NCI-H345 (cell line): Measurements from ENCODE around the gene PRIM2.
"Not testable (repeated sequence)": the region's sequence is repeated elsewhere in the genome, so short reads cannot be mapped to it uniquely, and the experiment has no call there.

Experiments used
- DNase-seq: peaks from one replicate; lab custom pipeline; 2025; lab: John Stamatoyannopoulos, UW

PRIM2 gene

DNA sequence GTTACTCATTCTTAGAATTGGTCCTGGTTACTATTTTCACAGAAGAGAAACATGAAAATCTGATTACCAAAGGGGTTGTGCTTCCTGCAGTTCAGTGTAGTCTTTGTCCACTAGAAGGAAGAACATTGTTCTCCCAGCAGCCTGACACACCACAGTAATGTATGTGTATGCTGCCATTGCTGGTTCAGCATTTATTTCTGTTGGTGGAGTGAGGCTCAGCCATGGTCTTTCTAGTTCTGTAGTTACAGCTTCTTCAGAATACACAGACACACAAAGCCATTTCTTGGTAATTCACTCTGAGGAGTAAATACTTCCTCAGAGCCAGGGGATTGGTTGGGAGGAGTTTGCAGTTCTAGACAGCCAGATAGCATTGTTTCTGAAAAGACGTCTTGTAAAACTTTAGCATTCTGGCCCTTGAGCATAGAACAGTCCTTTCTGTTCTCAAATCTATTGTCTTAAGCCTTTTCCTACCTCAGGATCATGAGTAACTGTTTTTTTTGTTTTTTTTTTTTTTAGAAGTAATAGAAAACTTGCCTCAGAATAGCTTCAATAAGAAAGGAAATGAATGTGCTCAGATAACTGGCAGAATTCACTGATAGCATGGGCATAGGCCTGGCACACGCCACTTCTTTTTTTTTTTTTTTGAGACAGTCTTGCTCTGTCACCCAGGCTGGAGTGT is 128.5 kb downstream of the PRIM2 start:
- DNase-seq = not testable (repeated sequence)

GRCh38 chr6:57449496-57450066 is 132.2 kb downstream of the PRIM2 start:
- not testable (repeated sequence) for DNase-seq

DNA sequence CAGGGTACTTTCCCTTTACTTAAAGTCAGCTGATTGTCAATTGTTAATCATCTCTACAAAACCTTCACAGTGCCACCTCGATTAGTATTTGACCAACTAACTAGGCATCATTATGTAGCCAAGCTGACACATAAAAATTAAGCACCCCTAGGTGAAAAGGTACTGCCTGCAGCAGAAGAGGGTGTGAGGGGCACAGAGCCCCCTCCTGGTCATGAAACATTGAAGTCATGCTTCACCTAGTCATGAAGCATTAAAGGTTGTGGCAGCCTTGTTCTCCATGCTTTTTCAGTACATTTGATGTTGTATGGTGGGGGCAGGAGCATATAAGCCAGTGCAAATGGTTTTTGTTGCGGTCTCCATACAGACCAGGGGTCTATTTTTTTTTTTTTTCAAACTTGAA is 142.4 kb downstream of the PRIM2 start:
- not testable (repeated sequence) for DNase-seq

GRCh38 chr6:57461022-57461421 is 143.6 kb downstream of the PRIM2 start:
- DNase-seq = not testable (repeated sequence)

DNA sequence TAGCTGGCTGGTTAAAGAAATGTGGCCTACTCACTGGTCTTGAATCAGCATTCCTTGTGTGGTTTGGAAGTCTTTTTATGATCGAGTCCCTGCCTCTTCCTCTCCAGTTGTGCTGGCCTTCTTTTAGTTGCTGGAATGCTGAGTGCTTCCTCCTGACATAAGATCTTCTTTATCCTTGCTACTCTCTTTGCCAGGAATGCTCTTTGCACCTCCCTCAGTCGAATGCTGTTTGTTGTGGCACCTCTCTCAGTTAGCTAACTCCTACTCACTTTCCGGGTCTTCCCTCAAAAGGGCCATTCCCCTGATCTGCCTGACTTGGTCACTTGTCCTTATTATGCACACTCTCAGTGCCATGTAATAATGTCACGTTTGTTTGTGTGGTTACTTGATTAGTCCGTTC is 146.4 kb downstream of the PRIM2 start:
- DNase-seq = not testable (repeated sequence)

- DNase-seq = not testable (repeated sequence)
Measured at GRCh38 chr6:57465968-57466367, 148.5 kb downstream of the PRIM2 start.

- no peak for DNase-seq
Measured at GRCh38 chr6:57469072-57469471, 151.6 kb downstream of the PRIM2 start.

DNA sequence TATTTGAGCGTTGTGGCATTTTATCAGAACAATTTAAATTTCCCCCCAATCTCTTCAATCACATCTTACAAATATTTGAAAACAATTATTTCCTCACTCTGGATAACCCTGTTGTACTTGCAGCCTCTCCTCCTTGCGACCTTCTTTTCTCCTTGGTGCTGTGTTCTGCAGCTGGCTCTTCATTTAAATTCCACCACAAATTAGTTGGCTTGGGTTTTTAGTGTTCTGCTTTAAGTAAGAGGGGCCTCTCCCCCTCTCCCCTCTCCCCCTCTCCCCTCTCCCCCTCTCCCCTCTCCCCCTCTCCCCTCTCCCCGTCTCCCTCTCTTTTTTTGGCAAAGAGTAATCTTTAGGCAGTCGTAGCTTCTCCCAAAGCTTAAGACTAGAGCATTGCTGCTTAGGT is 152.7 kb downstream of the PRIM2 start:
- not testable (repeated sequence) for DNase-seq

DNA sequence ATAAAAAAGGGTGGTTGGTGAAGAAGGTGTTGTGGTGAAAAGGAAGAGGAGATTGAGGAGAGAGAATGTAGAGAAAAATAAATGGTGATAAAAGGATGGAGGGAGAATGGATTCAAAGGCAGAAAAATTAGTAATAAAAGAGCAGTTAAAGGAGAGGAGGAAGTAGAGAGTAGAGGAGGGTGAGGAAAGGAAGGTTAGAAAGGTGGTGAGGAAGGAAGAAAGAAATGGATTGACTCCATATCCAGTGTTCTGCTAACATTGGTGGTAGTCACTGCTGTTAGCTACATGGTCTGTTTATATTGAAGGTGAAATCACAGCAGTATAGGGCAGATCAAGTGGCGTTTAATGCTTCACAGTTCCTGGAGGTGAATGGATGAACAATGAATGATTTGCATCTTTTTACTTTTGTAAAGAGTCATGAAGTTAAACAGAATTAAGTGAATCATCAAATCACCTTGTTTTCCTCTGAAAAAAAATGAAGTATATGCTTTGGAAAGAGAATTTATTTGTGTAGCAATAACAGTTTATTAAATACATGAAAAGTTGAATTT is 154.0 kb downstream of the PRIM2 start:
- DNase-seq = not testable (repeated sequence)

DNA sequence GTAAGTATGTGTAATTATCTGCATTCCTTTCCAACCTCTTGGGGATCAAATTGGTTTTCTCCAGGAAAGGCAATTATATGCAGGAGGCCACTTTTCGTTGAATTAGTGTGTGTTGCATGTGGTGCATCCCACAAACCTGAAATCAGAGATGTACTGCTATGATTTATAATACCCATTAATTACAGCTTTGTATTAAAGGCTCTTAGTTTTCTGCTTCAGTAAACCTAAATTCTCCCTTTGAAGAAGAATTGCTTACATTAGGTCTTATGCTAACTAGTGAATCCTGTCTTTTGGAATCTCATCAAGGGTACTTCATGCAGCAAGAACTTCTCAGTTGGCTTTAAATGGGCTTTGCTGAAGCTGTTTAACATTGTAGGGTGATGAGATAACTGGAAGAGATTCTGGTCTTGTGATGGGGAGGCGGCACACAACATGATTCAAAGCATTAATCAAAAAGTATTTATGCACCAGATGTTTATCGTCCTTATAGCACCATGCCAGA is 155.5 kb downstream of the PRIM2 start:
- DNase-seq = not testable (repeated sequence)

DNA sequence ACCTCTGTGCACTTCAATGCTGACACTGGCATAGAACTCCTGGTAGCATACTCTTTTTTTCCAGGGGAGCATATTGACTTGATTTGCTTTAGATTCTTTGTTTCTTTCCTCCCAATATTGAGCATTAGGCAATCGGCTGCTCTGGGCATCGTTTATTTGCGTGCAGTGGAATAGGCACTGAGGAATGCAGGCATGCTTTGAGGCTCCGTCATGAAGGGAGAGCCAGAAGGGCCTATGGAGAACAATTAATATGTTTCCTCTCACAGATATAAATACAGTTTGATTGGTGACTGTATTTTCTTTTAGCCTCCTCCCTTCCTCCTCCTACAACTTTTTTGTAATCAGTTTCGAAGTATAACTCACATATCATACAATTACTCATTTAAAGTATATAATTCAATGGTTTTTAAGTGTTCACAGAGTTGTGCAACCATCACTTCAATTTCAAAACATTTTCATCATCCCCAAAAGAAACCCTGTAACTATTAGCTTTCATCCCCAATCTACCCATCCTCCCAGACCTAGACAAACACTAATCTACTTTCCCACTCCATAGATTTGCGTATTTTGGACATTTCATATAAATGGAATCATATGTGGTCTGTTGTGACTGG is 157.5 kb downstream of the PRIM2 start:
- DNase-seq = not testable (repeated sequence)

- not testable (repeated sequence) for DNase-seq
Measured at GRCh38 chr6:57475656-57476055, 158.2 kb downstream of the PRIM2 start.

GRCh38 chr6:57480194-57480593 is 162.8 kb downstream of the PRIM2 start:
- DNase-seq = not testable (repeated sequence)

- not testable (repeated sequence) for DNase-seq
Measured at GRCh38 chr6:57481121-57481520, 163.7 kb downstream of the PRIM2 start.

- not testable (repeated sequence) for DNase-seq
Measured at GRCh38 chr6:57482471-57482870, 165.0 kb downstream of the PRIM2 start.

- DNase-seq = not testable (repeated sequence)
Measured at GRCh38 chr6:57486494-57487081, 169.2 kb downstream of the PRIM2 start.

GRCh38 chr6:57488551-57488950 is 171.1 kb downstream of the PRIM2 start:
- not testable (repeated sequence) for DNase-seq

DNA sequence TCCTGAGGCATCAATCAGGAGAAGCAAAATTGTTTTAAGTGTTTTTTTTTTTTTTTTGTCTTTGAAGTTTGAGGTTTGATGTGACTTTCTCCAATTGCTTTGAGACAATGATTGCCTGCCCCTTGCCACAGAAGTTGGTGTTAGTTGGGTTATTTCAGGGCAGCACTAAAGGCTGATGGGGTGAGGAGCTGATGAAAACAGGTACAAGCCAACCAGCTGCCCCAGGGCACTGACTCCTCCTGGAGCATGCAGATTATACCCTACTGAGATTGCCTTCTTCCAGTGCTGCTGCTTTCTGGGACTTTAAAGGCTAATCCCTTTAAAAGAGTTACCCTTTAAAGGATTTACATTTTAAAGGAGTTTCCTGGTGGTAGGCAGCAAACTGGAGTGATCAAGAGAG is 172.5 kb downstream of the PRIM2 start:
- not testable (repeated sequence) for DNase-seq

- not testable (repeated sequence) for DNase-seq
Measured at GRCh38 chr6:57491795-57492194, 174.4 kb downstream of the PRIM2 start.

DNA sequence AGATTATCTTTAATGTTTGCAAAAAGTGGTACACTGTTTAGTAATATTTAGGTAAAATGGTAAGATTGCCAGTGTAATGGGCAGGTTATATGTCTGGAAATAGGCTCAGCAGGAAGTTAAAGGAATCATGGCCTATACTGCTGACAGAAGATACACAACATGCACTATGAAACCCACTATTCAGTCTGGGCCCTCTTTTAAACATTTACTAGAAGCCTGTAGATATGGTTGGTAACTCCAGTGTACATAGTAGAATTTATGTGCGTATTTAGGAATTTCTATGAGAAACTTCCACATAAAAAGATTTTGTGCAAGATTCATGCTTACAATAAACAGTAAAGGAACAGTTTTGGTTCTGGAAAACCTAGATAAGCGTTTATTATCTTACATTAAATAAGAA is 178.8 kb downstream of the PRIM2 start:
- not testable (repeated sequence) for DNase-seq

DNA sequence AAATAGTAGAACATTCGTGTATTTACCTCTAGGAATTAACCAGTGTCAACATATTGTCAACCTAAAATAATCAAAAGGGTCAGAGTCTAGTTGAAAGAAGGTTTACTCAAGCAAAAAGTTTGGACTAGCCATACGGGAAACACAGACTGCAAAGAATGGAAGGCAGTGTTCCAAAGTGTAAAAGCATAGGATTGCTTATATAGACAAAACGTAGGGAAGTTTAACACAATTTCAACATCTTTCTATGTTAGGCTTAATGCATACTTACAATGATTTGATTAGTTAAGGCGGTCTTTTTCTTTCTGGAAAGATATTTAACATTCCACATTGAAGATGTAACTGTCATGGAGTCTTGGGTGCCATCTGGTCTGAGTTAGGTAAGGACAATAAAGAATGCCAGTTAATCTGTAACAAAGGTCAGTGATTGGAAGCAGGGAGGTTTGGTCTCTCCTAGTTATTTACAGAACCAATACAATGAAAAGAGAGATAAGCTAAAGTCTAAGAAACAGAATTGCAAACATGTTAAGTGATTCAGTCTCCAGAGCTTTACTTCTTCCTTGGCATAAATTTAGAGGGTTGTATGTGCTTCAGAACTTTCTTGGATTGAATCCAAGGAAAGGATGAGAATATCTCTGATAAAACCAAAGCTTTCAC is 183.1 kb downstream of the PRIM2 start:
- DNase-seq = not testable (repeated sequence)

- DNase-seq = not testable (repeated sequence)
Measured at GRCh38 chr6:57502387-57502786, 185.0 kb downstream of the PRIM2 start.
